ENCODE data around the gene GIMAP2.
A peak's percentile ranks its signal among the peaks of the same experiment; 100 is the strongest.
"Not testable (repeated sequence)": the region's sequence is repeated elsewhere in the genome, so short reads cannot be mapped to it uniquely, and the experiment has no call there.

GIMAP2 gene

GRCh38 chr7:150685219-150686029 is at the start of gene GIMAP2:
Gene GIMAP2 (plus strand): TSS chr7:150685706. CDS start chr7:150687060, 1,354 bp downstream.
- DNase-seq = peak in 1 of 2 experiments; percentile 32

- DNase-seq = no peak
Measured at GRCh38 chr7:150641854-150642253, 43.7 kb upstream of the GIMAP2 start.

- DNase-seq = no peak
Measured at GRCh38 chr7:150642926-150643325, 42.6 kb upstream of the GIMAP2 start.

- no peak for DNase-seq
Measured at GRCh38 chr7:150645259-150646020, 40.1 kb upstream of the GIMAP2 start.

GRCh38 chr7:150648353-150649079 is 37.0 kb upstream of the GIMAP2 start:
- DNase-seq = no peak

- DNase-seq = no peak
Measured at GRCh38 chr7:150649080-150649385, 36.5 kb upstream of the GIMAP2 start.

GRCh38 chr7:150654692-150655091 is 30.8 kb upstream of the GIMAP2 start:
- no peak for DNase-seq

- no peak for DNase-seq
Measured at GRCh38 chr7:150656047-150656446, 29.5 kb upstream of the GIMAP2 start.

GRCh38 chr7:150657526-150657925 is 28.0 kb upstream of the GIMAP2 start:
- no peak for DNase-seq

GRCh38 chr7:150660939-150661613 is 24.4 kb upstream of the GIMAP2 start:
- DNase-seq = no peak

GRCh38 chr7:150662821-150663220 is 22.7 kb upstream of the GIMAP2 start:
- DNase-seq = not testable (repeated sequence)

GRCh38 chr7:150663802-150664494 is 21.6 kb upstream of the GIMAP2 start:
- DNase-seq = no peak

- DNase-seq = no peak
Measured at GRCh38 chr7:150665089-150665748, 20.3 kb upstream of the GIMAP2 start.

- DNase-seq = no peak
Measured at GRCh38 chr7:150665896-150666295, 19.6 kb upstream of the GIMAP2 start.

- DNase-seq = no peak
Measured at GRCh38 chr7:150666412-150666811, 19.1 kb upstream of the GIMAP2 start.

GRCh38 chr7:150668472-150668911 is 17.0 kb upstream of the GIMAP2 start:
- no peak for DNase-seq

GRCh38 chr7:150668977-150669376 is 16.5 kb upstream of the GIMAP2 start:
- DNase-seq = no peak

- DNase-seq = not testable (repeated sequence)
Measured at GRCh38 chr7:150671798-150672585, 13.5 kb upstream of the GIMAP2 start.

- no peak for DNase-seq
Measured at GRCh38 chr7:150675714-150676113, 9.8 kb upstream of the GIMAP2 start.

GRCh38 chr7:150676276-150676675 is 9.2 kb upstream of the GIMAP2 start:
- not testable (repeated sequence) for DNase-seq

GRCh38 chr7:150676854-150677253 is 8.7 kb upstream of the GIMAP2 start:
- DNase-seq = not testable (repeated sequence)

Measured in SW 1271 (cell line).